ENCODE results near the gene RHBDD3. TPM values are rescaled to one million over a fixed set of nuclear protein-coding genes. Genes with fewer than 3 reads are reported as not detected.

Gene RHBDD3
- total RNA-seq, 1 donor from 2014 or later, result 24.1 TPM

DNA sequence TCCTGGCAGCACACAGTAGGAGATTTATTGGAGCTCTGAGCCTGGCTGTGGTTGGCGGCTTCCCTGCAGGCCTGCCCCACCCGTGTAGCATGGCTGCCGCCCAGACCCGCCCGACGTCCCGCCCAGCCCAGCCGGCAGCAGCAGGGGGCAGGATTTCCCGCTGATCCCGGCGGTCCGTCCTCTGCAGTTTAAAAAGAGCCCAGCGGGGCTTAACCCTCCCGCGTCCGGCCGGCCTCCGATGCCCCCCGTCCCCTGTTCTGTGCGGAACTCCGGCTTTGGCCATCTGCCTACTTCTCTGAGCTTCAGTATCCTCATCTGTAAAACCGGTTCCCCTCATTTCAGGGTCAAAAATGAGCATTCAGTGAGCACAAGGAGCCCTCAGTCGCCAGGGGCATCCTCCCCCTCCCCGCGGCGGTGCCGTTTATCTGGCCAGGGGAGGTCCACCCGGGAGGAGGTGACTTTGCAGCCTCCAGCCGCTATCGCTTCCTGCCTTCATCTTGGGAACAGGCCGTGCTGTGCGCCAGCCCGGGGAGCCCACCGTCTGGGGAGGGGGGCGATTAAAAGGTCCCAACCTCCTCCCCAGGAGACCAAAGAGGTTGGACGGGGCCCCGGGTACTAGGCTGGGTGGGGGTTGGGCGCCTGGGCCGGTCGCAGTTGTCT lies 38.5 kb upstream of the RHBDD3 start, which contains the start of gene GAS2L1:
GAS2L1 (plus strand) TSS at position 476 of the 660 bp plus-strand sequence. CDS start 1,456 bp downstream, outside the sequence.
- peak; percentile 89 for DNase-seq (ENCODE audit: low spot score)

DNA sequence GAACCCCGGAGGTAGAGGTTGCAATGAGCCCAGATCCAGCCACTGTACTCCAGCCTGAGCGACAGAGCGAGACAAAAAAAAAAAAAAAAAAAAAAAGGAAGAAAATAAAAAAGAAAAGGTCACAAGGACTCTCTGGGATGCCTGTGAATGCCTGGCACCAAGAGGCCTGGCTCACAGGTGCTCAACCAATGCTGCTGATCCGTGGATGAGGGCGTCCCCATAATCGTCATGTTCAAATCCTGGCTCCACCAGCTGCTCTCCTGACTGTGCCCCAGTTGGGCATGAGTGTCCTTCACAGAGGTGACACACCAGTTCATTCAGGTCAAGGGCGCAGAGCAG lies 38.0 kb upstream of the RHBDD3 start:
- no peak for DNase-seq (ENCODE audit: low spot score)

DNA sequence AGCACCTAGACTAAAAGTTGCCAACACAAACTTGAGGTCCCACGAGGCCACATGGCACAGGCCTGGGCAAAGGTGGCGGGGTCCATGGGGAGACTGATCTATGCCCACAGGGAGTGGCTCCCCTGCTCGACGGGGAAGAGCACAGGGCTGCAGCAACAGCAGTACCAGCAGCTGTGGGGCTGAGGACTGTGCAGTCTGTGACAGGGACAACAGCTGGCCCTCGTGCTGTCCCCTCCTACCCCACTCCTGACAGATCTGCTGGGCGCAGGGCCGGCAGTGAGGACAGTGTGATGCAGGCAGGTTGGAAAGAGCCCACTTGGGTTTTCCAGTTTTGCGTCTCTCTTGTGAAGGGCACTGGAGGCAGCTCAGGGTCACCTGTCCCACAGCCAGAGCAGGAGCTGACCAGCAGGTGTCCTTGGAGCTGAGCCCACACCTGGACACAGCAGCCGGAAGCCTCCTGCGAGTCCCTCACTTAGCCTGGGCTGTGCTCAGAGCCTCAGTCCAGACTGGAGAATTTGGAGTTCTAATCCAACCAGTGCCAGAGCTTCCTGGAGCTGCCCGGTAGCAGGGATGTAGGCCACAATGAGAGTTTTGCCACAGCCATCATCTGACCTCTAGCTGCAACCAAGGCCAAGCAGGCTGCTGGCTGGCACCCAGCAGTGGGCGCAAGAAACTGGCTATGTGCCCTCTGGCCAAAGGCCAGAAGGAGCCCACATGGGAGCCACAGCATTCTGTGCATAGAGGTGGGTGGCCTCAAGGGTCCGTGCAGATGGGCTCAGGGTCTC lies 35.1 kb upstream of the RHBDD3 start:
- no peak for DNase-seq (ENCODE audit: low spot score)

DNA sequence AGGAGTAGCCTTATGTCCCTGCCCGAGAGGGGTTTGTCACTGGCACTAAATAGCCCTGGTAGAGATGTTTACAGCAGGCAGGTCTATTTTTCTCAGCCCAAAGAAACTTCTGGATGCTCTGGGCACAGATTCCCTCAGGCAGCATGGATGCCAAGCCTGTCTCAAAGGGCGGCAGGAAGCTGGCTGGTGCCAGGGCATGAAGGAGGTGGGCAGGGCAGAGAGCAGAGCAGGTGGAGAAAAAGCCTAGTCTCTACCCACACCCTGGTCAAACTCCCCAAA lies 34.6 kb upstream of the RHBDD3 start:
- no peak for DNase-seq (ENCODE audit: low spot score)

DNA sequence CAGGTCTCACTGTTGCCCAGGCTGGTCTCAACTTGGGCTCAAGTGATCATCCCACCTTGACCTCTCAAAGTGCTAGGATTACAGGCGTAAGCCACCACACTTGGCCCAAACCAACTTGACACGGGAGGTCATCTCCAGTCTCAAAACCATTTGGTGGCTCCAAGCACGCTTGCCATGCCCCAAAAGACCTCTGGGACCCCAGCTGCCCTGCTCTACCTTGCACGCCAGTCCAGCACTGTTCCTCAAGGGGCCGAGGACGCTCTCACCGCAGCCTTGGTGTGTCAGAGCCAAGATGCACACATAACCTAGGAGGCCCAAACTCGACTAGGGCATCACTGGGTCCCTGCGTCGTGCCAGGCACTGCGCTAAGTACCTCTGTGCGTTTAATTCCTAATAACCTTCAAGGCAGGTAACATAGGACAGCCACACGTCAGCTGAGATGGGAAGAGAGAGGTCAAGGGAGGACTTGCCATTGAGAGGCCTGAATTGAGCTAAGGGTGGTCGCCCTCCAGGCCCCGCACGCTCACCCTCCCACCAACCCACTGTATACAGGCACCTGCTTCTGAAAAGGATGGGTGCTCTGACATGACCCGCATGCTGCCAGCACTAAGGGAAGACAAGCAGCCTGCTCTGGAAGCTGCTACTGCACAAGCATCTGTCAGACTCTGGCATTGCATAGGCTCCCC lies 34.1 kb upstream of the RHBDD3 start:
- no peak for DNase-seq (ENCODE audit: low spot score)

DNA sequence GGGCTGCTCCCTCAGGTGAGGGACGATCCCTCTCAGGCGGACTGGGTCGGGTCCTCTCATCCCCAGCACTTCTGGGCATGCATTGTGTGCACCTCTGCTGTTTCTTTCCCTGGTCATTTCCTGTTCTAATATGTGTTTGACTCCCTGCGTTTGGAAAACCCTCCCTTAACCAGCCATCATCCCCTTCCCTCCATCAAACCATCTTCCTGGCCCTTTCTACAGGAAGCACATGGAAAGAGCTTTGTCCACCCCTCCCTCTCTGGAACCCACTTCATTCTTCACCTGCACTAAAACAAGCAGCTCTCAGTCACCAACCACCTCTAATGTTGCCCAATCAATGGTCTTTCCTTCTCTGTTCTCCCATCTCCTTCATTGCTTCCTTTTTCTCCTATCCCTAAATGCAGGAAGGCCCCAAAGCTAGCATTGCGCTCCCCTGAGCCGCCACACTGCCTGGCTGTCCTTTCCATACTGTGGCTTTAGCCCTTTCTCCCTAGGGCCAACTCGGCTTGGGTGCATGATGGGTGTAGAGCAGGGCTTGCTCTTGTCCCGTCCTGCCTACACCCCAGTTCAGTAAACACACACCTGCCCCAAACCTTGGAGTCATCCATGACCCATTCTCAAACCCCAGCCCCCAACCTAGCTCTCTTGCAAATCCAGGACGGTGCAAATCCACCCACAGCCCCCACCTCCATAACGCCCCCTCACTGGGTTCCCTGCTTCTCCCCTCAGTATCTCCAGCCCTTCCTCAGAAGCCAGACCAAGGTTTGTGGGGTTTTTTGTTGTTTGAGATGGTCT lies 33.2 kb upstream of the RHBDD3 start:
- no peak for DNase-seq (ENCODE audit: low spot score)

DNA sequence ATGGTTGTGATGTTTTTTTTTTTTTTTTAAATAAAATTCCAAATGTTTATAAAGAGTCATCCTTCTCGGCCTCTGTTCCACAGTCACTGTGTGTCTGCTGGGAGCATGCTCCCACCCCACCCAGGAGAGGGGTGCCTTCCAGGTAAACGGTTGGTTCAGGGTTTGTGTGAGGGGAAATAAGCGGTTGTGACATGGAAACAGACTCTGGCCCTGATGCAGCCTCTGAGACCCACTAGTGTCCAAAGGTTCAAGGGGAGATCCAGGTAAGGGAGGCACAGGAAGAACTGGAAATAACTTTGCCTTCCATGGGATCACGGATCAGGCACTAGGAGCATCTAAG lies 32.7 kb upstream of the RHBDD3 start:
- DNase-seq (ENCODE audit: low spot score), result no peak

DNA sequence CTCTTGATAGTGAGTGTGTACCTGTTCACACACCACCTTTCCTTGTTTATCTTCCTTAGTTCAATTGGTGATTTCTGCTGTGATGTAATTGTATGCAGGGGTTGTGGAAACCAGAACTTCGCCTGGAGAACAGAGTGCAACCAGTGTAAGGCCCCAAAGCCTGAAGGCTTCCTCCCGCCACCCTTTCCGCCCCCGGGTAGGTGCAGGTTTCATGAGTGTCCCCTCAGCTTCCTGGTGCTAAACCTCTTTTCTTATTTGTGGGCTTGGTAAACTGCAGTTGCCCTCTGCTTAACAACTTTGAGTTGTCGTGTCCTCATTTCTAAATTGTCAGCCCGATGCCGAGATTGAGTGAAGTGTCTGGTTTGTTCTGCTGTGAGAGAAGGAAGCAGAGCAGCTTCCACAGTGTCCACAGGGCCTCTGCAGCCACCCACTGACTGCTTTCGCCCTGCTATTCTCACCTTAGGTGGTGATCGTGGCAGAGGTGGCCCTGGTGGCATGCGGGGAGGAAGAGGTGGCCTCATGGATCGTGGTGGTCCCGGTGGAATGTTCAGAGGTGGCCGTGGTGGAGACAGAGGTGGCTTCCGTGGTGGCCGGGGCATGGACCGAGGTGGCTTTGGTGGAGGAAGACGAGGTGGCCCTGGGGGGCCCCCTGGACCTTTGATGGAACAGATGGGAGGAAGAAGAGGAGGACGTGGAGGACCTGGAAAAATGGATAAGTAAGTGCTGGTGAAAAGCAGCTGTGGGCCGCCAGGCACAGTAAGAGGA lies 31.5 kb upstream of the RHBDD3 start:
- DNase-seq (ENCODE audit: low spot score), result no peak

DNA sequence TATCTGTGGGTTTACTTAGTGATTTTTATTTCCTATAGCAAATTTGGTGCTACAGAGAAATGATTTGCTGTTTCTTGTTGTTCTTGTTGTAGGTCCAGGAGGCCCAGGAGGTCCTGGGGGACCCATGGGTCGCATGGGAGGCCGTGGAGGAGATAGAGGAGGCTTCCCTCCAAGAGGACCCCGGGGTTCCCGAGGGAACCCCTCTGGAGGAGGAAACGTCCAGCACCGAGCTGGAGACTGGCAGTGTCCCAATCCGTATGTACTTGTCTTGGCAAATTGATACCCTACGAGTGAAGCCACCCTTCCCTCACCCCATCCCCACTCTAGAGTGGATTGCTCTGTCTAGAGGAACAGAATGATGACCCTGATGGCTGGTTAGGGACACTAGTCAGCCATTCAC lies 30.9 kb upstream of the RHBDD3 start:
- no peak for DNase-seq (ENCODE audit: low spot score)

DNA sequence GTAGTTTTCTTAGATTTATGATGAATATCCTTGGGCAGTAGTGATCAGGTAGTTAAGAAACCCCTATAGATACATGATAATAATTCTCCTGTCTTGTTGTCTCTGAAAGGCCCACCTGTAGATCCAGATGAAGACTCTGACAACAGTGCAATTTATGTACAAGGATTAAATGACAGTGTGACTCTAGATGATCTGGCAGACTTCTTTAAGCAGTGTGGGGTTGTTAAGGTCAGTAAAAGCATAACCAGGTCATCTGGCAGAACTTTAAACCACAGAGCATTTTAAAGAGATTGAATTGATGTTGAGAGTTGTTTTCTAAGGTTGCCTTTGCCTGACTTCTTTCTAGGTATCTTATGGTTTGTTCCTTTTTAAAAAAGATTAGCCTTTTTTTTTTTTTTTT lies 24.6 kb upstream of the RHBDD3 start:
- no peak for DNase-seq (ENCODE audit: low spot score)

DNA sequence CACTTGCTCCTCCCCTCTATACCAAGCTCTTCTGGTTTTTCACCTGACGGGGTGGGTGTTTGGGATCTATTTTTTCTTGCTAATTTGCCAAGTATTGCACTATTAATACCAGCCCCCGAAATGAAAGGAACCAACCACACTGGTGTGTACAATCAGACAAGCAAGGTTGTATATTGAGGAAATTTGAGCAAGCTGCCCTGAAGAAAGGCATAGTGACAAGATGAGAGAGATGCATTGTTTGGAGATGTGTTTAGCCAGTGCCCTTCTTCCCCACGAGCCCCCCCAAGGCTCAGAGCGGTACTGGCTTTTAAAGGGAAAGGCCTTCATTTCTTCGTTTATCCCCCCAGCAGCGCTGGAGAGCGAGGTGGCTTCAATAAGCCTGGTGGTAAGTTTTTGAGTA lies 23.4 kb upstream of the RHBDD3 start:
- no peak for DNase-seq (ENCODE audit: low spot score)

DNA sequence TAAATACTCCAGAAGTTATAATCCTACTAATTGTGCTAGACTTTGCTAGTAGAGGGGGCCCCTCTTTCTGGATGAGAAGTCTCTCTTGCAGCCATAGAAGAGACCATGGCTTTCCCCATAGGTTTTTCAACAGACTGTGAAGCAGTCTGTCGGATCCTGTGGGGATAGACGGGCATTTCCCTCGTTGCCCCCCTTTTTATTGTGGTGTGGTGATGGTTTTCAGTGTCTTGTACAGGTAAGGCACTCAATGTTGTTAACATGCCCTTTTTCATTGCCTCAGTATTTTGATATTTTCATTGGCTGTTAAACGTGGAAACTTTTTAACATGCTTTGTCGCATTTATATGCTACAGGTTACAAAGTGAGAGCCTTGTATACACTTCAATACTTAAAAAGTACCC lies 22.3 kb upstream of the RHBDD3 start:
- DNase-seq (ENCODE audit: low spot score), result no peak

DNA sequence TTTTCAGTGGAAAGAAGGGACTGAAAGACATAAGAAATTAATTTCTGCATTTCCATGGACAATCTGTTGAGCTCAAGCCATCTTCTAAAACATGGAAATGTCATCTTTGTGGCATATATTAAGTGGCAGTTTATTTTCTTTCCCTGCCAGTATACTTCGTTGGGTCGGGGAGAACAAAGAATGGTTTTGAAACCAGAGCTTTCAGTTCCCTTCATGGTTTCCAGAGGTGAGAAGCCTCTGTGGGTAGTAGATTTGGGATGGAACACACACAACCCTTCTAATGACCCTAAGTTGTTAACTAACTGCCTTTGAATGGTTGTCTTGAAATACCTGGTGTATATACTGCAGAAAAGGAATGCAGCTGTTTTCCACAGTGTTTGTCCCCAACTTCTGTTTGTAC lies 21.1 kb upstream of the RHBDD3 start:
- no peak for DNase-seq (ENCODE audit: low spot score)

DNA sequence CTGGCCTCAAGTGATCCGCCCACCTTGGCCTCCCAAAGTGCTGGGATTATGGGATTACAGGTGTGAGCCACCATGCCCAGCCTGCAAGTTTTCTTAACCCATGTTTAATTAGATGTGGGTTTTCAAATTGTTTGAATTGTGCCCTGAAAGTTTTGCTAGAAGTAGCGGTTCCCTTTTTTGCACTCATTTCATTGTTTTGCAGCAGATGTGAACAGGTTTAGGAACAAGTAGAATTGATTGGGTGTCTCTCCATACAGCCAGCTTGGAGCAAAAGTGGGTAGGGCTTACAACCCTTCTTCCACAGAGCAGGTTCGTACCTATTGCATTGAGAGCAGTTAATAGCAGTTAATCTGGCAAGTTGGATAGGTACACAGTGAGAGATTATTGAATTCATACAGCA lies 16.4 kb upstream of the RHBDD3 start:
- no peak for DNase-seq (ENCODE audit: low spot score)

DNA sequence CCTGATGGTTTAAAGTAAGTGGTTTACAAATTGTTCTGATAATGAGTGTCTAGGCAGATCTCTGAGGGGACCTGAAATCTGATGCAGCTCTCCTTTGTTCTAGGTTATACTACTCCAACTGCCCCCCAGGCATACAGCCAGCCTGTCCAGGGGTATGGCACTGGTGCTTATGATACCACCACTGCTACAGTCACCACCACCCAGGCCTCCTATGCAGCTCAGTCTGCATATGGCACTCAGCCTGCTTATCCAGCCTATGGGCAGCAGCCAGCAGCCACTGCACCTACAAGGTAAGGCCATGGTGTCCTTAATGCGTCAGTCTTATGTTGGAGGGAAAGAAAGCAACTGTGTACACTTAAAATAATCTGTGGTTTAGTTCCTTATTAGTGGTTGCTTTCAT lies 10.1 kb upstream of the RHBDD3 start:
- DNase-seq (ENCODE audit: low spot score), result no peak

DNA sequence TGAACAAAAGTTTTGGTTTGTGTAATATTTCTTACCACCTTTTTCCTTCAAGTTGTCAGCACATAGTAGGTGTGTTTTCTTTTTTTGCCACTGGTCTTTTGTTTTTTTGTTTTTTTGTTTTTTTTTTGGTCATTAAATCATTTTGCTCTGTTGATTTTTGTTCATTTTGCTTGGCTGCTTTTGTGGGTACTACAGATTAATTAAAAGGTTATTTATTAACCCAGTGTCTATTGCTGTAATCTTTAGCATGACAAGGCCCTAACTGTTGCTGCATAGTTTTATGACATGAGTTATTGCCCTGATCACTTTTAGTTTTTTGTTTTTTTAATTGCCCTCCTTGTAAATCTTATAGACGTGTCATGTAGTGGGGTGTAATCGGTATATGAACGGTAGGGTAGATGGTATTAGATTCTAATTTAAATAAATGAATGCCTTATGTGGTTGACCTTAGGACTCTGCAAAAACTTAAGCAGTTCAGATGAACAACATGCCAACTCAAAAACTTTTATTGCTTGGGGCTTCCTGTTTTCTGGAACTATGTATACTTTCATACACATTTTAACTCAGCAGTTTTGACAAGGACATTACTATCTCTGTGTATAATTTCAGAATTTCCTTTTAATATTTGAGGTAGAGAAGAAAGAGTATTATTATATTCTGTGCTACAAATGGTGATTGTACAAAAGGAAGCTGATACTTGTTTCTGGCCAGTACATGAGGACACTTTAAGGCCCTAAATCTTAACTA lies 8.2 kb upstream of the RHBDD3 start:
- no peak for DNase-seq (ENCODE audit: low spot score)

DNA sequence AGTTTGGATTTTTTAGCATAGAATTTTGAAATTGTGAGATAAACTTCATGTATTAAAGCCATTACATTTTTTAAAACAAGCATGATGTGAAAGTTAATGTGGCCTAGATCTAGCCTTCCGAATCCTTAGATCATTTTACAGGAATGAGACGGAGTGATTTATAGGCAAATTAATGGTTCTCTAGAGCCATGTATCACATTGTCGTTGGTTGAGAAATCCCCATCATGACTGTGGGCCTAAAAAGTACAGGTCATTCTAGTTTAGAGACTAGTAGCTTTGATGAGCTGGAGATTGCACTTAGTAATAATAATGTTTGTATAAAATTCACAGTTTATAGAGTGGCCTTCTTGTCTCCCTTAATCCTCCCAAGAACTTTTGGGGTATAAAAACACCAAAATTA lies 7.4 kb upstream of the RHBDD3 start:
- no peak for DNase-seq (ENCODE audit: low spot score)

DNA sequence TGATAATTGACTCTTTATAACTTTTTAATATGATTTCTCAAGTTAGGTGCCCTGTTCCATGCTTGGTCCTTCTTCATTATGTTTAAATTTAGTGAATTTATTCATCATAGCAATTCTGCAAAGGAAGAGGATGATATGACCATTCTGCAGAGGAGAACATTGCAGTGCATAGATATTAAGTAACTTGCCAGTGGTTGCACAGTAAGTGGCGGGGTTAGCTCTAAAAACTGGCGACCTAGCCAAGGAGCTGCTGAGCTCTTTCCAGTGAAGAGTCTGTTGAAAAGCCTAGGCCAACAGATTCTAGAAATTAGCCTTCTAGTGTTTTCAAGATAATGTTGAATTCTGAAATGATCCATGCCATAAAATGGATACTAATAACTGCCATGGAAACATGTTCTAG lies 4.8 kb upstream of the RHBDD3 start:
- no peak for DNase-seq (ENCODE audit: low spot score)

DNA sequence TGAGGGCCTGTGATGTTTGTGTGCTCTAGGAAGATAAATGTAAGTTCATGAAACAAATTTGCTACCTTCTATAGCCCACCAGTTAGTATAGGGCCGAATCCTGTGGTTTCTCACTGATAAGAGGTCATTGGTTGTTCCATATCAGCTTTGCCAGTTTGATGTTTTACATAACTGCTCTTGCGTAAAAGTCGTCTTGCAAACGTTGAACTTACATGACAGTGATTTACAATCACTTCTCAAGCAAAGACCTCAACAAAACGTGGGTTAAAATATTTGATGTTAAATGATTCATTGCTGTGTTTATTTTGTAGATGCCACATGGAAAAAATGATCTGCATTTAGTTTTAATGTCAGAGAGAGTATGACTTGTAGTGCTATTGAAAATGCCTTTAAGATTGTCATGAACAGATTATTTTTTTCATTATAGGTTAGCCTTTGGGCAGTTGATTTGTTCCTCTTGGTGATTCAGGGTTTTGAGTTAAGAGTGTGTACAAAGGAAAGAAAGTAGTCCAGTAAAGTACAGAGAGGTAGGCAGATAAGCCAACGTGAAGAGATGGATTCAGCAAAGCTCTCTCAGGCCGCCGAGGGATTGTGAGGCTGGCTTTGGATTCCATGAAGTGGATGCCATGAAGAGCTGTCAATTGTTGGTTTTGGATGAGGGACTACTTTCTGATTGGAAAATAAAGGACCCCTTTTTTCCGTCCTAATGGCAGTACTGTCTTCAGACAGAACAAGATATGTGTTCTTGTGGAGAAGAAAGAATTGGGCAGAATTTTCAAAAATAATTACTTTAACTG lies 2.9 kb upstream of the RHBDD3 start:
- DNase-seq (ENCODE audit: low spot score), result peak; percentile 36

Data from umbilical cord (tissue), 2 donors.